Measurements from ENCODE around the gene GLMP.
"Not testable (repeated sequence)": the region's sequence is repeated elsewhere in the genome, so short reads cannot be mapped to it uniquely, and the experiment has no call there.

The GLMP gene

DNA sequence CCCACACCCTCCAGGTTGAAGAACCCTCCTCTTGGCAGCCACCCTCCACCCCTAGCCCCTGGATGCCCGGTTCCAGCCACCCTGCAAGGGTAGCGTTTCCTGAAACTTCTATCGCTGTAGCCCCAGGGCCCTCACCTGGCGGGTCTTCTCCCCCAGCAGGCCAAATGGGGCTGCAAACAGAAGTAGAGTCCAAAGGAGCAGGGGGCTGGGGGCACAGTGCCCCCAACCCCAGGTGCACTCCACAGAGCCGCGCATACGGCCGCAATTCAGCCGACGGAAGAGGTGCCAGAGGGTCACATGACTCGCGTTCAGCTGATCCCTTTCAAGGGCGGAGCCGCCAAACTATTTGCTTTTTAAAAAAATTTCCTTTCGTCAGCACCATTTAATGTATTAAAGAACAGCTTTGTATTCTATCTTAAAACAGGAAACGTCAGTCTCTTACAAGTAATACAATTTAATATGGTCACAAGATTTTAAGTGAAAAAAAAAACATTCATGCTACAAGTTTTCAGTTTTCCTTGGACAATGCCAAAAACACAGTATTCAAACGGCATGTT lies at the start of gene GLMP:
TSS of gene GLMP (minus strand) at position 289 of the 557 bp plus-strand sequence. CDS start at position 255, 34 bp downstream.
- DNase-seq (ENCODE audit: low read depth in 1 of 2, low spot score in 1 of 2): peak; percentile 18 to 27

DNA sequence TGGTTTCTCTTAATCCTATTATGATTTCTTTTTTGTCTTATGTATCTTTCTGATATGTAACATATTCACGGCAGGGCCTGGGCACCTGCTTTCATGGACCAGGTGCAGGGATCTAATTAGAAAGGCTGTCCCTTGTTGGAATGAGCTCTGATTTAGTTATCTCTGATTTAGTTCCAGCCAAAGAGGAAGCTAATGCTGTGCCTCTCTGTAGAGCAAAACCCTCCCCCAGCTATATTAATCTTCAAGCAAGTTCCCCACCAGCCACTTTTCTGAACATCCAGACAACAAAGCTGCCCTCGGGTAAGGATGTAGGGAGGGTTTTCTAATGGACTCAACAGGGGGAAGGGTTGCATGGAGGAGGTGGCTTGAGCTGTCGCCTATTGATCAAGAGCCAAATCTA lies 48.9 kb upstream of the GLMP start:
- no peak for DNase-seq (ENCODE audit: low read depth in 1 of 2, low spot score in 1 of 2)

DNA sequence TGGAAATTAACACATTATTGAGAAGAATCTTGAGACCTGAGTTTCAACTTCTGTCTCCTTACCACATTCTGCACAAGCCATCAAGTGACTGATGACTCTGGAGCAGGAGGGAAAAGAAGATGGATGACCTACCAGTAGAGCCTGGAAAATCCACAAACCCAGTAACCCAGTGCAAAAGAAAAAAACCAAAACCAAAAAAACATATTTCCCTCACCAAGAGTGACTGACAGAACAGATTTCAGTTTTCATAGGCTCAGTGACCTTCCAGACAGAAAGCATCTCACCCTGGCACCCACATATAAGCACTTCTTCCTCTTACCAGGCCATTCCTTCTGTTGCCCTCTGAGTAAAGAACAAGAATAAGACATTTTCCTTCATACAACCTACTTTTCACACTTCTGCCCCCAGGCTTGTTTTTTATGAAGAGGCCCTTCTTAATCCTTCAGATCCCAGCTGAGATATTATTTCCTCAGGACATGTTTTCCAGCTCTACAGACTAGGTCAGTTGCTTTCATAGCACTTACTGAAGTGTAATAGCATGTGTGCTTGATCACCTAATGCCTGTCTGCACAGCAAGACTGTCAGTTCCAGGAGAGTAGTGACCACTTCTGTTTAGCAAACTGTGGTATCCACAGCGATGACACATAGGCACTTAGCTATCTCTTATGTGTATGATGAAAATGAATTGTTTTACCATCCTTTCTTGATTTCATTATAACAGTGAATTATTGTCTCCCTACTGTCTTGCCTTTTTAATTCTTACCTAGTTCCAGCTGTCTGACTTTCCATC lies 46.9 kb upstream of the GLMP start:
- no peak for DNase-seq (ENCODE audit: low read depth in 1 of 2, low spot score in 1 of 2)

GRCh38 chr1:156338180-156338976 lies 42.9 kb upstream of the GLMP start, which contains the start of the genes CCT3 and TSACC:
Gene CCT3 (minus strand): TSS chr1:156338292. CDS start chr1:156338184, 108 bp downstream.
Gene TSACC (plus strand): TSS chr1:156338526. CDS start chr1:156339758, 1,232 bp downstream.
- DNase-seq (ENCODE audit: low read depth in 1 of 2, low spot score in 1 of 2): peak; percentile 98

DNA sequence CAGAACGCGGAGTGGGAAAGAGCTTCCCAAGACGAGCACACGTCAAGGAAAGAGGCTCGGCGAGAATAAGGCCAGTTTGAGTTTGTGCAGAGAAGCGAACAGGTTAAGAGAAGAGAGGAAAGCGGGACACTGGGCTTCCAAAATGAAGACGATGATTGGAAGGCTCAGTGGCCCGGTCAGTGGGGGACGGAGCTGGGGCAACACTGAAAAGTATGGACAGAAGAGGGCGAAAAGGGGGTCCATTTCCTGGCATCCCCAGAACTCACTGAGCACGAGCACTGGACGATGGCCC lies 42.4 kb upstream of the GLMP start:
- no peak for DNase-seq (ENCODE audit: low read depth in 1 of 2, low spot score in 1 of 2)

DNA sequence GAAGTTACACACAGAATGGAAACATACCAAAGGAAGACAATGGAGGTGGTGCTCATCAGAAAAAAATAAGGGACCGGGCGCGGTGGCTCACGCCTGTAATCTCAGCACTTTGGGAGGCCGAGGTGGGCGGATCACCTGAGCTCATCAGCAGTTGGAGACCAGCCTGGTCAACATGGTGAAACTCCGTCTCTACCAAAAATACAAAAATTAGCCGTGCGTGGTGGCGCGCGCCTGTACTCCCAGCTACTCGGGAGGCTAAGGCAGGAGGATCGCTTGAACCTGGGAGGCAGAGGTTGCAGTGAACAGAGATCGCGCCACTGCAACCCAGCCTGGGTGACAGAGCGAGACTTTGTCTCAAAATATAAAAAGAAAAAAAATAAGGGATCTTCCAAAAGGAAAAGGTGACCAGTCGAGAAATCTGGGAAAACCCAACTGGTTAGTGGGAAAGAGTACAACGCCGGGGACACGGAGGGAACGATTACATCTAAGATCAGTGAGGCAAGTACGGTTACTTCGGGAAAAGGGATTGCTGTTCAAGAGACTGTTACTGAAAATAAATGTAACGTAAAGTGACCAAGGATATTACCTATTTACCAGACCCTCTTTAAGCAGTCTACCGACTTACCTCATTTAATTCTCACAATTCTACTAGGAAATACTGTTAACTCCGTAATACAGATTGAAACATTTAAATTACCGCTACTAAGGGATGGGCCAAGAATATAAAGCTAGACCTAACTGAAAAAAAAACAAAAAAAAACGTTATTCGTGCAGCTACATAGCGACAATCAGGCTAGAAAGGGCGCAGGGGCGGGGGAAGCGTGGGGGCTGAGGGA lies 41.8 kb upstream of the GLMP start:
- DNase-seq (ENCODE audit: low read depth in 1 of 2, low spot score in 1 of 2): peak in 1 of 2 donors; percentile 16

DNA sequence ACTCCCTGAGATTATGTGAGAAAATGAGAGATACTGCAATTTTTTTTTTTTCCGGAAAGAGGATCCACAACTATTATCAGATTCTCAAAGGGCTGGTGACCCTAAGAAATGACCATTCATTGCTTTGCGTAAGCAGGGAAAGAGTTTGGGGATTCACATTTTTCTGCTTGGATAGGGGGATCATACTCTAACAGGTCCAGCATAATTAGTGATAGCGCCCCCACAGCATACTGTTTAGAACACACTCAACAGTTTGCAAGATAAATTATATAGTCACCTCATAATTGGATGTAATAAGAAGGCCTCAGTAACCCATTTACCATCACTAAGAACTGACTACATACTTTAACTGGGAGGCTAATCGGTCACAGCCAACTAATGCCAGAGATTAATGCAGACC lies 40.8 kb upstream of the GLMP start:
- DNase-seq (ENCODE audit: low read depth in 1 of 2, low spot score in 1 of 2): no peak

DNA sequence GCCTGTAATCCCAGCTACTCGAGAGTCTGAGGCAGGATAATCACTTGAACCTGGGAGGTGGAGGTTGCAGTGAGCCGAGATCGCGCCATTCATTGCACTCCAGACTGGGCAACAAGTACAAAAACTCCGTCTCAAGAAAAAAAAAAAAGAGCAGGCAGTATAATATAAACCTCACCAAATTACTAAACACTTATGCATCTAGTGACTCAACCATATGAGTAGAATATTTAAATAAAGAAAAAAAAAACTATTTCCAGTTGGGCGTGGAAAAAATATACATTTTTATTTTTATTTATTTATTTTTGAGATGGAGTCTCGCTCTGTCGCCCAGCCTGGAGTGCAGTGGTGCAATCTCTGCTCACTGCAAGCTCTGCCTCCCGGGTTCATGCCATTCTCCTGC lies 27.7 kb upstream of the GLMP start:
- DNase-seq (ENCODE audit: low read depth in 1 of 2, low spot score in 1 of 2): not testable (repeated sequence)

DNA sequence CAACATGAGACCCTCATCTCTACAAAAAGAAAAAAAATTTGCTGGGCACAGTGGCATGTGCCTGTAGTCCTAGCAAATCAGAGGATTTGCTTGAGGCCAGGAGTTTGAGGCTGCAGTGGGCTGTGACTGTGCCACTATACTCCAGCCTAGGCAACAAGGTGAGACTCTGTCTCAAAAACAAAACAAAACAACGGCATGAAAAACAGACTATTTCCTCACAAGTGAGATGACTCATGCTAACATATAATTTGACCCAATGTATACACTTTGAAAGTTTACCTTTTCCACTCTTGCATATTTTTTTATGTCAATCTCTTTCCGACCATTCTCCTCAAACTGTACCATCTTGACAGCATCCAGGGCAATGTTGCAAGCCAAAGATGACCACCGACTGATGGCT lies 25.1 kb upstream of the GLMP start:
- no peak for DNase-seq (ENCODE audit: low read depth in 1 of 2, low spot score in 1 of 2)

DNA sequence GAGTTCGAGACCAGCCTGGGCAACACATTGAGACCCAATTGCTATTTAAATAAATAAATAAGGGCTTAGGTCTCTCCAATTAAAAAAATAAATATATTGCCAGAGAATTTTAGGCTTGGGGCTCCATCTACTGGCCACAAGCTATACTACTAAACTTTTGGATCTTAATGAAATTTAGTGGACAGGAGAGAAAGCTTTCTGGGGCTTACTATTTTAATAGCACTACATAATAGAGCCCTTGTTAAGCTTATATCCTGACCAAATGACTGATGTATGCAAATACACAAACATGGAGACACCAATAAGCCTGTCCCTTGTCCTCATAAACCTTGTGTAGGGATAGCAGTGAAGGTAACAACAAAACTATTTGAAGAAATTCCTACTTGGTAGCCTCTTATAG lies 24.2 kb upstream of the GLMP start:
- no peak for DNase-seq (ENCODE audit: low read depth in 1 of 2, low spot score in 1 of 2)

DNA sequence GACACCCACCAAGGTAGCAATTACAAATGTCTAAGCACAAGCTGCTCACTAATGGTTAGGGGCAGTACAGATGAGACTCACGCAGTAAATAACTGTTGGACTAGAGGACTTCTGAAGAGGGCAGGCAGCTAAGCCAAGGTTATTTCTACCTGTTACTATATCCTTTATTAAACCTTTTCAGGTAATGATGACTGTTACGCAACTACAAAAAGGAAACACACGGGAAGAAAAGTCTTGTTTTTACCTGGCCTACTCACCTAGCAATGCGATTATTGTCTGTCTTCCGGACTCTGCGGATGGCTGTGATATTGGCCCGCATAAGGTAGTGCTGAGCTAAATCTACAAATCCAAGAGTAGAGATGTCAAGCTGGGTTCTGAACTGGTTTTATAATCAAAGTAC lies 21.4 kb upstream of the GLMP start:
- DNase-seq (ENCODE audit: low read depth in 1 of 2, low spot score in 1 of 2): no peak

DNA sequence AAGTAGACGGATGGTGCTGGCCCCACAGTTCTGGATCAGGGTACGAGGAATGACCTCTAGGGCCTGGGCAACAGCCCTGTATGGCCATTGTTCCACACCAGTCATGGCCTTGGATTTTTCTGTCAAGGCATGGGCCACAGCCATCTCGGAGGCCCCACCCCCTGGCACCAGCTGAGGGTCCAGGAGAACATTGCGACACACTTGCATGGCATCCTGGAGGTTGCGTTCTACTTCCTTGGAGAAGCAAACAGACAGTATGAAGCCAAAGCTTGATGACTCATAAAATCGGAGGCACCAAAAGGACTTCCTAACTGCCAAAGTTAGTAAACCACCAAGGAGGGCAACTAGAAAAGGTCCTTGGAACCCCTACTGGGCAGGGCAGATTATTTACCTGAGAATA lies 15.5 kb upstream of the GLMP start:
- DNase-seq (ENCODE audit: low read depth in 1 of 2, low spot score in 1 of 2): no peak

- DNase-seq (ENCODE audit: low read depth in 1 of 2, low spot score in 1 of 2): no peak
Measured at GRCh38 chr1:156308078-156308477, 12.6 kb upstream of the GLMP start.

DNA sequence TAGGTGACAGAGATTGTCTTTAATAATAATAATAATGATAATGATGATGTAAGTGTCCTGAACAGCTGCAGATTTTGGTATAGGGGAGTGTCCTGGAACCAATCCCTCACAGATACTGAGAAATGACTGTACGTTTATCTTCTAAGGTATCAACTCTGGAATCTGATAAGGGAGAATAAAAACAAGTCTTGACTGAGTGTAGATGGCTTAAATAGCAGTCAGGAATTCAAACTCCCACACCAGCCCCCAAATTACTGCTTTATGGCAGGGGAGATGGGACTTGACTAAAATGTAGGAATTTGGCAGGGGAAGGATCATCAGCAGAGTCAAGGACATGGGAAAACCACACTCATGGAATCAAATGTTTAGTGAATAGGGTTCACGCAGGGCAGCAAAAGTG lies 9.7 kb upstream of the GLMP start:
- no peak for DNase-seq (ENCODE audit: low read depth in 1 of 2, low spot score in 1 of 2)

- DNase-seq (ENCODE audit: low read depth in 1 of 2, low spot score in 1 of 2): no peak
Measured at GRCh38 chr1:156303241-156303640, 7.8 kb upstream of the GLMP start.

- DNase-seq (ENCODE audit: low read depth in 1 of 2, low spot score in 1 of 2): no peak
Measured at GRCh38 chr1:156298852-156299357, 3.4 kb upstream of the GLMP start, which contains the start of gene VHLL. Gene VHLL (minus strand): TSS chr1:156299307. CDS start chr1:156299189, 118 bp downstream.

DNA sequence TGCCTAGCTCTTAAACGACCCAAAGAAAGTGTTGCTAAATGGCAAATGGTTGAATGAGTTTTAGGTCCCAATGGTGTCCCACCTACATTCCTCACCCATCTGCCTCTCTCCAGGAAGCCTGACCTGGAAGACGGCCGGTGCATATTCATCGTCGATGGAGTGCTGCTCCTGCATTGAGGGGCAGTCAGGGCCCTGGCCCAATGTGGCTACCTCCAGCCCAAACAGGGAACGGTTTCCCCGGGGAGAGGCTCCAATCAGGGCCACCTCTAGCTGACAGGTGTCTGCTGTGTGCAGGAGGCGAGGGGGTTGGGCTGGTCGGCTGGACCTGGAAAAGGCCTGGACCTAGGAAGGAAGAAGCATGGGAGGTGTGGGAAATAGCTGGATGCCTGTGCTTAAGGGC lies 1.6 kb downstream of the GLMP start:
- DNase-seq (ENCODE audit: low read depth in 1 of 2, low spot score in 1 of 2): no peak

DNA sequence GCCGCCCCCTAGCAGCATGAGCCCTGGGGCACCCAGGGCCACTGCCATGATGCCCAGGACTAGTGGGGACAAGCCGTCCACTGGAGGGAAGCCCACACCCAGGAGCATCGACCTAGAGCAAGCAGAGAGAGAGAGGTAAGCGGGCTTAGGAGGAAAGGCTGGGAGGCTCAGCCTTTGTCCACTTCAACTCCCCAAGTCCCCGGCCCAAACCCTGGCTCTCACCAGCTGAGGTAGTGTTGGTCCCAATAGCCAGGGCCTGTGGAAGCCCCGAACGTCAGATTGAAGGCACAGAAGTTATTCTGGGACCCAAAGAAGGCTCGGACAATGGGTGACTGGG lies 2.4 kb downstream of the GLMP start:
- no peak for DNase-seq (ENCODE audit: low read depth in 1 of 2, low spot score in 1 of 2)

DNA sequence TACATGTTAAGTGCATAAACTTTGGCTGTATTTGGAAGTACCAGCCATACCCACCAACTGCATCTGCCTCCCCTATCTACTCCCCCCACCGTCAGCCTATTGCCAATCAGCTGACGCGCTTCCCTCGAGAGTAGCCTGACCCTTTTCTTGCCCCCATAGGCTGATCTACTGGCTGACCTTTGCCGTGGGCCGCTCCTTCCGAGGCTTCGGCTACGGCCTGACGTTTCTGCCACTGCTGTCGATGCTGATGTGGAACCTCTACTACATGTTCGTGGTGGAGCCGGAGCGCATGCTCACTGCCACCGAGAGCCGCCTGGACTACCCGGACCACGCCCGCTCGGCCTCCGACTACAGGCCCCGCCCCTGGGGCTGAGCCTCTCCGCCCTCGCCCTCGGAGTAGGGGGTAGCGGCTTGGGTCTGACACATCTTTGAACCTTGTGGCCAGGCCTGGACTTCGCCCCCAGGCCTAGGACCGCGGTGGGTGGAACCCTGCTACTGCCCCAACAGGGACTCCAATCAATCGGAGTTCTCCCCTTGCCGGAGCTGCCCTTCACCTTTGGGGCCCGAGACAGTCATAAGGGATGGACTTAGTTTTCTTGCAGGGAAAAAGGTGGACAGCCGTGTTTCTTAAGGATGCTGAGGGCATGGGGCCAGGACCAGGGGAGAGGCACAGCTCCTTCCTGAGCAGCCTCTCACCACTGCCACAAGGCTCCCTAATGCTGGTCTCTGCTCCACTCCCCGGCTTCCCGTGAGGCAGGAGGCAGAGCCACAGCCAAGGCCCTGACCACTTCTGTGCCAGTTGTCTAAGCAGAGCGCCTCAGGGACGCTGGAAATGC lies 4.0 kb downstream of the GLMP start:
- DNase-seq (ENCODE audit: low read depth in 1 of 2, low spot score in 1 of 2): no peak

DNA sequence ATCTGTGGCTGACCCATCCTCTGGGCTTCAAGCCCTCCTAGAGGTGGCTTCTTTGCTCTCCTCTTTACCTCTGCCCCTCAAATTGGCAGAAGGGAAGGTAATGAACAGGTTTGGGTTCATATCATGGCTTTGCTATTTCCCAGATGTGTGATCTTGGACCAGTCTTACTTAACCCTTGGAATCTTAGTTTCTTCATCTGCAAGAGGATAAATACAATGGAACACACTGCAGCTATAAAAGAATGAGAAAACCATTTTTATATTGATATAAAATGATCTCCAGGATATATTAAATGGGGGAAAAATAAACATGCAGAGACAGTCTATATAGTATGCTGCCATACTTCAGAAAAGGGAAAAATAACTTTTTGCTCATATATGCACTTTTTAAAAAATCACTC lies 5.6 kb downstream of the GLMP start:
- no peak for DNase-seq (ENCODE audit: low read depth in 1 of 2, low spot score in 1 of 2)
